ENCODE results near the gene HOXD9. TPM values are rescaled to one million over a fixed set of nuclear protein-coding genes. Genes with fewer than 3 reads are reported as not detected.

The HOXD9 gene
- total and polyA plus RNA-seq, 2 of the 8 experiments (the other 6 are each of a cell fraction or from before 2014, with no cell fraction given) = not detected

DNA sequence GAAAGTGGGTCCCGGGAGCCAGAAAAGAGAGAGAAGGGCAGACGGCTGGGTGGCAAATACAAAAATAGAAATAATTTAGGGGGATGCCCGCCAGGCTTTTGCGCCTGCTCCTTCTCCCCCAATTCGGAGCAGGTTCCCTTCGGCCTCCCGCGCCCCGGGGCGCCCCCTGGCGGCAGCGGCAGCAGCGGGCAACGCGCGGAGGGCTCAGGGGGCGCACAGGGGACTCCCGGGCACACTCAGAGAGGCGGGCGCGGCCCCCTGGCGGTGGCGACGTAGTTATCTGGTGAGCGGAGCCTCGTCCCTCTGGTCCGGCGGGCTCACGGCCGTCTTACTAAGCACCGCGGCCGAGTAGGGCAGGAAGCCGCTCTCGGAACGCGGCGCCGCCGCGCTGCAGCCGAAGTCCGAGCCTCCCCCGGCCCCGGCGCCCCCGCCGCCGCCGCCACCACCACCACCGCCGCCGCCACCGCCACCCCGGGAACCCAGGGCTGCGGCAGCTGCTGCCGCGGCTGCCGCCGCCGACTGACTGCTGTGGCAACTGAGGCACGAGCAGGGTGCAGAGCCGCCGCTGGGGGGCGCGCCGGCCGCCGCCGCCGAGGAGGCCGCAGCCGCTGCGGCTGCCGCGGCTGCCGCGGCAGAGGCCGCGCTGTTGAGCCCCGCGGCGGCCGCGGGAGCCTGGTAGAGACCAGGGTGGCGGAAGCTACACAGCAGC lies 42.5 kb upstream of the HOXD9 start:
- DNase-seq (ENCODE audit: low read depth in 1 of 2, low spot score in 2 of 2) (peak in 1 of 2 experiments; percentile 92), FAIRE-seq (no peak)
- no peak overlapping the region for H4K5ac ChIP-seq (ENCODE audit: insufficient read length, low read depth, low read length)
- no peak overlapping the region for H3K27ac ChIP-seq (ENCODE audit: low read depth, low read length)
- POLR2A ChIA-PET (ENCODE audit: partially characterized antibody) = interaction anchor here (0.6 to 2.5 kb wide), 2 partner anchors 18 to 35 kb away, joined by 3 to 8 read pairs; no protein-coding TSS in a partner anchor
- H2BK20ac ChIP-seq (ENCODE audit: low read length) = no peak overlapping the region
- peaks cover 6% of the 10 kb centered on the region; the same call in 1 of the 2 replicates for H3K23me2 ChIP-seq (ENCODE audit: low read depth, low read length)
- no peak overlapping the region for H3K4ac ChIP-seq (replicated peaks; ENCODE audit: insufficient read length, low read depth, low read length)
- H3K56ac ChIP-seq (replicated peaks; ENCODE audit: insufficient read length, low read depth, low read length) = no peak overlapping the region
- no peak overlapping the region for H2BK5ac ChIP-seq (ENCODE audit: low read depth, low read length)
- H2BK120ac ChIP-seq (replicated peaks; ENCODE audit: low read depth, low read length) = no peak overlapping the region
- no peak overlapping the region for H2AFZ ChIP-seq (ENCODE audit: low read length)
- peak overlapping the region; percentile 81; the same call in 1 of the 2 replicates for H4K8ac ChIP-seq (ENCODE audit: extremely low read depth, insufficient read depth, low read length)
- no peaks in the 10 kb centered on the region for H3K79me2 ChIP-seq (ENCODE audit: control insufficient read depth in 1 of 2, insufficient read depth in 2 of 2, low read length in 2 of 2)
- H3K4me1 ChIP-seq (replicated peaks in 1 of 4; ENCODE audit: control insufficient read depth in 3 of 4, insufficient read depth in 4 of 4, low read length in 3 of 4) = peaks cover 0 to 29% (median 11%) of the 10 kb centered on the region in 4 experiments; a peak in 5 of 7 replicates
- peaks cover 16 to 17% of the 10 kb centered on the region in 2 experiments for H4K20me1 ChIP-seq (replicated peaks in 1 of 2; ENCODE audit: control insufficient read depth in 1 of 2, insufficient read depth in 2 of 2, low read length in 2 of 2)
- no peak overlapping the region for H3K23ac ChIP-seq (ENCODE audit: insufficient read length)
- H3K36me3 ChIP-seq (ENCODE audit: control insufficient read depth in 2 of 4, insufficient read depth in 4 of 4, low read length in 3 of 4) = peaks cover 0 to 5% (median 0%) of the 10 kb centered on the region in 4 experiments; a peak in 1 of 8 replicates
- H2AK5ac ChIP-seq (ENCODE audit: low read depth, low read length) = no peak overlapping the region
- H3K9ac ChIP-seq (replicated peaks in 1 of 4; ENCODE audit: extremely low read depth in 1 of 4, low read depth in 3 of 4, low read length in 3 of 4) = no peak overlapping the region
- H3K79me1 ChIP-seq (ENCODE audit: low read depth, low read length) = no peaks in the 10 kb centered on the region
- peaks cover 85 to 98% (median 92%) of the 10 kb centered on the region in 4 experiments for H3K27me3 ChIP-seq (replicated peaks in 1 of 4; ENCODE audit: control insufficient read depth in 3 of 4, extremely low read depth in 1 of 4, insufficient read depth in 3 of 4, low read length in 3 of 4)
- WGBS, 2 experiments (ENCODE audit: extremely low coverage in 1 of 2, insufficient coverage in 1 of 2, insufficient read length in 1 of 2, insufficient replicate concordance in 2 of 2, low coverage in 1 of 2, low lambda C conversion rate in 2 of 2, missing lambda C conversion rate in 1 of 2) = 1% methylated on average over 65 of the region's 86 CpGs; no CpG with 5 or more reads in 1 of the 2 experiments
- H2BK12ac ChIP-seq (ENCODE audit: low read depth, low read length) = no peak overlapping the region; the same call in 1 of the 2 replicates
- no peak overlapping the region for H4K91ac ChIP-seq (replicated peaks; ENCODE audit: insufficient read length, low read length)
- no peak overlapping the region for H3K18ac ChIP-seq (ENCODE audit: extremely low read depth, low read length)
- CTCF ChIA-PET (ENCODE audit: partially characterized antibody) = interaction anchor here (0.6 to 7.8 kb wide), 36 partner anchors 9 to 829 kb away, joined by 3 to 130 read pairs (median 4); partner anchors contain the start of genes HOXD11, HOXD12 and HOXD13
- H3K4me2 ChIP-seq (ENCODE audit: insufficient read depth in 1 of 2, low read depth in 2 of 2, low read length in 2 of 2) = peak overlapping the region; percentile 67 to 83
- no peak overlapping the region for H2BK15ac ChIP-seq (ENCODE audit: low read length)
- H3K14ac ChIP-seq (ENCODE audit: insufficient read length) = no peak overlapping the region
- no peaks in the 10 kb centered on the region; a peak in 1 of 4 replicates for H3K9me3 ChIP-seq (ENCODE audit: insufficient read depth in 2 of 2, low read depth in 1 of 2, low read length in 1 of 2)
- H3K4me3 ChIP-seq (ENCODE audit: extremely low read depth in 1 of 4, insufficient read depth in 2 of 4, low read depth in 3 of 4, low read length in 4 of 4) = peak overlapping the region; percentile 4 to 54 (median 20); a peak in 6 of 8 replicates
- TF ChIP-seq ATF2 (IDR thresholded peaks at IDR 0.05; ENCODE audit: low read length) = no peak
- TF ChIP-seq TCF12 (IDR thresholded peaks at IDR 0.05; ENCODE audit: low read depth, low read length) = 0 out of 2 replicates have a peak, but pooled peaks have one; percentile 55
- TF ChIP-seq ASH2L (IDR thresholded peaks at IDR 0.05; ENCODE audit: low read length) = peak; percentile 37
- TF ChIP-seq SRF (IDR thresholded peaks at IDR 0.05; ENCODE audit: low read depth, low read length) = 0 out of 2 replicates have a peak, but pooled peaks have one; percentile 14
- no peak for TF ChIP-seq RFX5 (IDR thresholded peaks at IDR 0.05; ENCODE audit: borderline replicate concordance, low read depth, low read length)
- peak; percentile 66 for TF ChIP-seq TAF7 (optimal IDR thresholded peaks at IDR 0.05; ENCODE audit: borderline replicate concordance, low read depth, low read length)
- no peak for TF ChIP-seq SAP30 (IDR thresholded peaks at IDR 0.05; ENCODE audit: insufficient read depth, insufficient replicate concordance, low read length)
- TF ChIP-seq YY1 (IDR thresholded peaks at IDR 0.05; ENCODE audit: low read depth, low read length) = 0 out of 2 replicates have a peak, but pooled peaks have one; percentile 38
- no peak for TF ChIP-seq CHD2 (IDR thresholded peaks at IDR 0.05; ENCODE audit: low read length)
- TF ChIP-seq RBBP5 (IDR thresholded peaks at IDR 0.05; ENCODE audit: borderline replicate concordance, low read depth, low read length) = no peak
